GM23338 (cell line): Measurements from ENCODE around the gene PRM3. TPM values are rescaled to one million over a fixed set of nuclear protein-coding genes. Genes with fewer than 3 reads are reported as not detected.

Source experiments
- ATAC-seq: fragments of 200-7000 bp; cut with Tn5 transposase; 3 replicates; pipeline ENCODE4 v1.9.1; 2020
- DNase-seq: peaks from one replicate; pipeline ENCODE4 v3.0.0-alpha.2; 2015; ENCODE audit warnings: low spot score
- H2AFZ ChIP-seq: fragments of 200-600 bp; sonication (generic); 2 replicates; pipeline ENCODE4 v1.8.0; 2016; ENCODE audit warnings: antibody characterized with exemption, mild to moderate bottlenecking, moderate library complexity
- H3F3A ChIP-seq: fragments of 200-600 bp; sonication (generic); replicated peaks from 2 replicates; pipeline ENCODE4 v1.8.0; 2017; ENCODE audit warnings: antibody characterized with exemption, mixed run types, low read depth
- H3K27ac ChIP-seq: fragments of 200-600 bp; sonication (generic); 2 replicates; pipeline ENCODE4 v1.6.1; 2016; ENCODE audit warnings: low read depth
- H3K27me3 ChIP-seq: fragments of 200-600 bp; sonication (generic); 2 replicates; pipeline ENCODE4 v1.8.0; 2016; ENCODE audit warnings: mild to moderate bottlenecking, mixed run types, moderate library complexity; ENCODE audit not compliant: insufficient read depth
- H3K36me3 ChIP-seq: fragments of 200-600 bp; sonication (generic); 2 replicates; pipeline ENCODE4 v1.8.0; 2016; ENCODE audit warnings: mild to moderate bottlenecking; ENCODE audit not compliant: insufficient read depth
- H3K4me1 ChIP-seq: fragments of 200-600 bp; sonication (generic); 2 replicates; pipeline ENCODE4 v1.8.0; 2016; ENCODE audit warnings: mild to moderate bottlenecking, moderate library complexity; ENCODE audit not compliant: insufficient read depth
- H3K4me2 ChIP-seq: fragments of 200-600 bp; sonication (generic); 2 replicates; pipeline ENCODE4 v1.7.1; 2017; ENCODE audit warnings: mixed run types
- H3K4me3 ChIP-seq: fragments of 200-600 bp; sonication (generic); 2 replicates; pipeline ENCODE4 v1.6.1; 2016; ENCODE audit warnings: mixed run types
- H3K79me2 ChIP-seq: fragments of 200-600 bp; sonication (generic); replicated peaks from 2 replicates; pipeline ENCODE4 v1.8.0; 2017; ENCODE audit warnings: mild to moderate bottlenecking; ENCODE audit not compliant: insufficient read depth
- H3K9me2 ChIP-seq: fragments of 200-600 bp; sonication (generic); 2 replicates; pipeline ENCODE4 v1.8.0; 2017; ENCODE audit not compliant: insufficient read depth
- H4K20me1 ChIP-seq: fragments of 200-600 bp; sonication (generic); replicated peaks from 2 replicates; pipeline ENCODE4 v1.8.0; 2017; ENCODE audit warnings: mild to moderate bottlenecking; ENCODE audit not compliant: insufficient read depth
- H3K27ac Mint-ChIP-seq: 2 replicates; pipeline ENCODE4 v1.8.0; 2020; ENCODE audit warnings: inconsistent platforms, mild to moderate bottlenecking, moderate library complexity, mixed read lengths
- H3K27me3 Mint-ChIP-seq: 3 replicates; pipeline ENCODE4 v1.8.0; 2022; ENCODE audit warnings: low read depth, mild to moderate bottlenecking, moderate library complexity, mixed read lengths, inconsistent platforms; ENCODE audit not compliant: insufficient read depth, poor library complexity
- H3K36me3 Mint-ChIP-seq: 3 replicates; pipeline ENCODE4 v1.8.0; 2021; ENCODE audit warnings: low read depth, mild to moderate bottlenecking, inconsistent platforms, moderate library complexity, mixed read lengths
- H3K4me1 Mint-ChIP-seq: 3 replicates; pipeline ENCODE4 v1.8.0; 2020; ENCODE audit warnings: mild to moderate bottlenecking, inconsistent platforms, mixed read lengths
- H3K4me3 Mint-ChIP-seq: 3 replicates; pipeline ENCODE4 v1.8.0; 2021; ENCODE audit warnings: moderate library complexity, mild to moderate bottlenecking, inconsistent platforms, mixed read lengths
- H3K9me3 Mint-ChIP-seq: 3 replicates; pipeline ENCODE4 v1.8.0; 2020; ENCODE audit warnings: moderate library complexity, mild to moderate bottlenecking, inconsistent platforms, mixed read lengths
- CREB1 ChIP-seq: fragments of 250-450 bp; sonication (Bioruptor Pico); IDR thresholded peaks from 2 replicates; pipeline ENCODE4 v1.5.0; 2020; ENCODE audit warnings: low read depth, mild to moderate bottlenecking, moderate library complexity
- EZH2 ChIP-seq: fragments of 200-600 bp; sonication (generic); IDR thresholded peaks from one replicate; pipeline ENCODE4 v1.8.0; 2017; ENCODE audit warnings: antibody characterized with exemption, mild to moderate bottlenecking, low read depth; ENCODE audit not compliant: unreplicated experiment
- EZH2phosphoT487 ChIP-seq: fragments of 200-600 bp; sonication (generic); IDR thresholded peaks from one replicate; pipeline ENCODE4 v1.8.1; 2018; ENCODE audit warnings: antibody characterized with exemption; ENCODE audit not compliant: unreplicated experiment
- JUNB ChIP-seq: IDR thresholded peaks from one replicate; pipeline ENCODE4 v1.6.1; 2016; ENCODE audit warnings: antibody characterized with exemption; ENCODE audit not compliant: unreplicated experiment
- NANOG ChIP-seq: IDR thresholded peaks from 2 replicates; pipeline ENCODE4 v1.6.1; 2016; ENCODE audit warnings: antibody characterized with exemption, borderline replicate concordance
- POLR2AphosphoS5 ChIP-seq: IDR thresholded peaks from 2 replicates; pipeline ENCODE4 v1.6.1; 2016; ENCODE audit warnings: antibody characterized with exemption, low read depth
- STAT1 ChIP-seq: IDR thresholded peaks from one replicate; pipeline ENCODE4 v1.6.1; 2016; ENCODE audit warnings: antibody characterized with exemption; ENCODE audit not compliant: unreplicated experiment
- ZNF114 ChIP-seq: fragments of 250-450 bp; sonication (Bioruptor Pico); IDR thresholded peaks from 2 replicates; pipeline ENCODE4 v1.5.0; 2020; ENCODE audit warnings: mild to moderate bottlenecking, moderate library complexity
- ZNF331 ChIP-seq: fragments of 250-450 bp; sonication (Bioruptor Pico); IDR thresholded peaks from 2 replicates; pipeline ENCODE4 v1.5.0; 2020; ENCODE audit warnings: low read depth, mild to moderate bottlenecking, moderate library complexity
- polyA plus RNA-seq: library from polyadenylated mRNA; unstranded; fragments of >200 nt; fragmentation: Nextera tagmentation; extraction: Ambion mirVana; gene quantifications from 2 replicates; pipeline ENCODE4 v1.2.1, GENCODE V29; 2016
- total RNA-seq: library from RNA; depleted of rRNA; stranded (reverse); fragments of >200 nt; shearing (Covaris generic); gene quantifications from 2 replicates; pipeline ENCODE4 v1.2.3, GENCODE V29; 2014
- TF ChIP-seq, protein P1 (sequence below): IDR thresholded peaks from 2 replicates; pipeline ENCODE4 v1.6.1; 2016; ENCODE audit warnings: antibody characterized with exemption
- TF ChIP-seq, protein P2 (sequence below): IDR thresholded peaks from one replicate; pipeline ENCODE4 v1.6.1; 2018; ENCODE audit warnings: antibody characterized with exemption; ENCODE audit not compliant: unreplicated experiment
- TF ChIP-seq, protein P3 (sequence below): fragments of 250-450 bp; sonication (Bioruptor Pico); IDR thresholded peaks from 2 replicates; pipeline ENCODE4 v1.5.0; 2020; ENCODE audit warnings: mild to moderate bottlenecking, moderate library complexity
- TF ChIP-seq, protein P4 (sequence below), 2 experiments: fragments of 200-600 bp in 1 of 2; sonication (generic) in 1 of 2; conservative IDR thresholded peaks; 2 replicates each; pipeline versions ENCODE4 v1.5.1 to v1.6.1; 2016 to 2017; ENCODE audit warnings: antibody characterized with exemption in 2 of 2, low read depth in 2 of 2, mild to moderate bottlenecking in 2 of 2, moderate library complexity in 1 of 2

The PRM3 gene
- total and polyA plus RNA-seq, 2 experiments from 2014 or later = not detected

DNA sequence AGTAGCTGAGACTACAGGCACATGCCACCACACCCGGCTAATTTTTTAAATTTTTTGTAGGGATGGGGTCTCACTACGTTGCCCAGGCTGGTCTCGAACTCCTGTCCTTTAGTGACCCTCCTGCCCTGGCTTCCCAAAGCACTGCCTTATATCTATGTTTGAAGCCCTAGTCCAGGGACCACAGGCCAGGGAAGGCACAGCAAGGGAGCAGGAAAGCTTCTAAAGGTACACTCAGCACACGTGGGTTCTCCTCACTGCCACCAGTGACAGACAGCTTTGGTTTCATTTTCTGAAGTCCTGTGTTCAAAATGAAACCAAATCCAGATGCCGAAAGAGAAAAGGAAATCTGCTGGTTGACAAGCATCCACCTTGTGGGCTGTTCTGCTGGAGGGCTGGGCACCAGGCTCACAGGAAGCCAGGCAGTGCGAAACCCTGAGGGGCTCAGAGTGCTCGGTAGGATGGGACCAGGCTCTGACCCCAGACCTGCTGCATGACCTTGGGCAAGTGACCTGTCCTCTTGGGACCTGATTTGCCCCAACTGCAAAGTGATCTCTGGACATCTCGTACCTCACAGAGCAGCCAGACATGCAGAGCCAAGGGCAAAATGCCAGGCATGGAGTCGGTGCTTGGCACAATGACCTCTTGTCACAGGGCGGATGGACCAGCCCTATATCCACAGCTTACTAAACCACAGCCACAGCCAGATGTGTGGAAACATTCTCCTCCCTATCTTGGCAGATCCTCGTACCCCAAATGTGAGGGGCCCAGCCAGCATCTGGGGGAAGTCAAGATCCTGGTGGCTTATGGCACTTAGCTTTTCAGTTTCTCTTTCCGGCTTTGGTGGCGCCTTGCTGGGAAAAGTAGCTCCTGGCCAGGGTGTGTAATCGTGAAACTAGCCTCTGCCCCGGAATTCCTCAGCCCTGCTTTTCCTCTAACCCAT lies 14.6 kb downstream of the PRM3 start:
- no peak overlapping the region for H3K4me2 ChIP-seq
- no peaks in the 10 kb centered on the region; the same call in 2 of the 3 replicates for H3K9me3 Mint-ChIP-seq

More for the DNA sequence above, 14.6 kb downstream of the PRM3 start:
- H3F3A ChIP-seq = peaks cover 18% of the 10 kb centered on the region
- no peaks in the 10 kb centered on the region for H3K9me2 ChIP-seq
- peaks cover 9% of the 10 kb centered on the region for H3K4me1 ChIP-seq
- ATAC-seq (no peak), DNase-seq (no peak)
- peaks cover 9% of the 10 kb centered on the region for H4K20me1 ChIP-seq
- H3K36me3 ChIP-seq = peaks cover 8% of the 10 kb centered on the region
- H3K4me3 Mint-ChIP-seq = no peak overlapping the region
- peaks cover 14% of the 10 kb centered on the region for H3K27me3 Mint-ChIP-seq
- peaks cover 15% of the 10 kb centered on the region for H3K4me1 Mint-ChIP-seq
- TF ChIP-seq EZH2 (no peak), ZNF331 (CRISPR knock-in tag) (no peak), JUNB (no peak), STAT1 (no peak), ZNF114 (CRISPR knock-in tag) (no peak), EZH2phosphoT487 (no peak), CREB1 (CRISPR knock-in tag) (no peak), POLR2AphosphoS5 (no peak), NANOG (no peak)
- TF ChIP-seq, protein P1, sequence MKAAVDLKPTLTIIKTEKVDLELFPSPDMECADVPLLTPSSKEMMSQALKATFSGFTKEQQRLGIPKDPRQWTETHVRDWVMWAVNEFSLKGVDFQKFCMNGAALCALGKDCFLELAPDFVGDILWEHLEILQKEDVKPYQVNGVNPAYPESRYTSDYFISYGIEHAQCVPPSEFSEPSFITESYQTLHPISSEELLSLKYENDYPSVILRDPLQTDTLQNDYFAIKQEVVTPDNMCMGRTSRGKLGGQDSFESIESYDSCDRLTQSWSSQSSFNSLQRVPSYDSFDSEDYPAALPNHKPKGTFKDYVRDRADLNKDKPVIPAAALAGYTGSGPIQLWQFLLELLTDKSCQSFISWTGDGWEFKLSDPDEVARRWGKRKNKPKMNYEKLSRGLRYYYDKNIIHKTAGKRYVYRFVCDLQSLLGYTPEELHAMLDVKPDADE = no peak
- TF ChIP-seq, protein P2, sequence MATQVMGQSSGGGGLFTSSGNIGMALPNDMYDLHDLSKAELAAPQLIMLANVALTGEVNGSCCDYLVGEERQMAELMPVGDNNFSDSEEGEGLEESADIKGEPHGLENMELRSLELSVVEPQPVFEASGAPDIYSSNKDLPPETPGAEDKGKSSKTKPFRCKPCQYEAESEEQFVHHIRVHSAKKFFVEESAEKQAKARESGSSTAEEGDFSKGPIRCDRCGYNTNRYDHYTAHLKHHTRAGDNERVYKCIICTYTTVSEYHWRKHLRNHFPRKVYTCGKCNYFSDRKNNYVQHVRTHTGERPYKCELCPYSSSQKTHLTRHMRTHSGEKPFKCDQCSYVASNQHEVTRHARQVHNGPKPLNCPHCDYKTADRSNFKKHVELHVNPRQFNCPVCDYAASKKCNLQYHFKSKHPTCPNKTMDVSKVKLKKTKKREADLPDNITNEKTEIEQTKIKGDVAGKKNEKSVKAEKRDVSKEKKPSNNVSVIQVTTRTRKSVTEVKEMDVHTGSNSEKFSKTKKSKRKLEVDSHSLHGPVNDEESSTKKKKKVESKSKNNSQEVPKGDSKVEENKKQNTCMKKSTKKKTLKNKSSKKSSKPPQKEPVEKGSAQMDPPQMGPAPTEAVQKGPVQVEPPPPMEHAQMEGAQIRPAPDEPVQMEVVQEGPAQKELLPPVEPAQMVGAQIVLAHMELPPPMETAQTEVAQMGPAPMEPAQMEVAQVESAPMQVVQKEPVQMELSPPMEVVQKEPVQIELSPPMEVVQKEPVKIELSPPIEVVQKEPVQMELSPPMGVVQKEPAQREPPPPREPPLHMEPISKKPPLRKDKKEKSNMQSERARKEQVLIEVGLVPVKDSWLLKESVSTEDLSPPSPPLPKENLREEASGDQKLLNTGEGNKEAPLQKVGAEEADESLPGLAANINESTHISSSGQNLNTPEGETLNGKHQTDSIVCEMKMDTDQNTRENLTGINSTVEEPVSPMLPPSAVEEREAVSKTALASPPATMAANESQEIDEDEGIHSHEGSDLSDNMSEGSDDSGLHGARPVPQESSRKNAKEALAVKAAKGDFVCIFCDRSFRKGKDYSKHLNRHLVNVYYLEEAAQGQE = no peak
- TF ChIP-seq, protein P3, sequence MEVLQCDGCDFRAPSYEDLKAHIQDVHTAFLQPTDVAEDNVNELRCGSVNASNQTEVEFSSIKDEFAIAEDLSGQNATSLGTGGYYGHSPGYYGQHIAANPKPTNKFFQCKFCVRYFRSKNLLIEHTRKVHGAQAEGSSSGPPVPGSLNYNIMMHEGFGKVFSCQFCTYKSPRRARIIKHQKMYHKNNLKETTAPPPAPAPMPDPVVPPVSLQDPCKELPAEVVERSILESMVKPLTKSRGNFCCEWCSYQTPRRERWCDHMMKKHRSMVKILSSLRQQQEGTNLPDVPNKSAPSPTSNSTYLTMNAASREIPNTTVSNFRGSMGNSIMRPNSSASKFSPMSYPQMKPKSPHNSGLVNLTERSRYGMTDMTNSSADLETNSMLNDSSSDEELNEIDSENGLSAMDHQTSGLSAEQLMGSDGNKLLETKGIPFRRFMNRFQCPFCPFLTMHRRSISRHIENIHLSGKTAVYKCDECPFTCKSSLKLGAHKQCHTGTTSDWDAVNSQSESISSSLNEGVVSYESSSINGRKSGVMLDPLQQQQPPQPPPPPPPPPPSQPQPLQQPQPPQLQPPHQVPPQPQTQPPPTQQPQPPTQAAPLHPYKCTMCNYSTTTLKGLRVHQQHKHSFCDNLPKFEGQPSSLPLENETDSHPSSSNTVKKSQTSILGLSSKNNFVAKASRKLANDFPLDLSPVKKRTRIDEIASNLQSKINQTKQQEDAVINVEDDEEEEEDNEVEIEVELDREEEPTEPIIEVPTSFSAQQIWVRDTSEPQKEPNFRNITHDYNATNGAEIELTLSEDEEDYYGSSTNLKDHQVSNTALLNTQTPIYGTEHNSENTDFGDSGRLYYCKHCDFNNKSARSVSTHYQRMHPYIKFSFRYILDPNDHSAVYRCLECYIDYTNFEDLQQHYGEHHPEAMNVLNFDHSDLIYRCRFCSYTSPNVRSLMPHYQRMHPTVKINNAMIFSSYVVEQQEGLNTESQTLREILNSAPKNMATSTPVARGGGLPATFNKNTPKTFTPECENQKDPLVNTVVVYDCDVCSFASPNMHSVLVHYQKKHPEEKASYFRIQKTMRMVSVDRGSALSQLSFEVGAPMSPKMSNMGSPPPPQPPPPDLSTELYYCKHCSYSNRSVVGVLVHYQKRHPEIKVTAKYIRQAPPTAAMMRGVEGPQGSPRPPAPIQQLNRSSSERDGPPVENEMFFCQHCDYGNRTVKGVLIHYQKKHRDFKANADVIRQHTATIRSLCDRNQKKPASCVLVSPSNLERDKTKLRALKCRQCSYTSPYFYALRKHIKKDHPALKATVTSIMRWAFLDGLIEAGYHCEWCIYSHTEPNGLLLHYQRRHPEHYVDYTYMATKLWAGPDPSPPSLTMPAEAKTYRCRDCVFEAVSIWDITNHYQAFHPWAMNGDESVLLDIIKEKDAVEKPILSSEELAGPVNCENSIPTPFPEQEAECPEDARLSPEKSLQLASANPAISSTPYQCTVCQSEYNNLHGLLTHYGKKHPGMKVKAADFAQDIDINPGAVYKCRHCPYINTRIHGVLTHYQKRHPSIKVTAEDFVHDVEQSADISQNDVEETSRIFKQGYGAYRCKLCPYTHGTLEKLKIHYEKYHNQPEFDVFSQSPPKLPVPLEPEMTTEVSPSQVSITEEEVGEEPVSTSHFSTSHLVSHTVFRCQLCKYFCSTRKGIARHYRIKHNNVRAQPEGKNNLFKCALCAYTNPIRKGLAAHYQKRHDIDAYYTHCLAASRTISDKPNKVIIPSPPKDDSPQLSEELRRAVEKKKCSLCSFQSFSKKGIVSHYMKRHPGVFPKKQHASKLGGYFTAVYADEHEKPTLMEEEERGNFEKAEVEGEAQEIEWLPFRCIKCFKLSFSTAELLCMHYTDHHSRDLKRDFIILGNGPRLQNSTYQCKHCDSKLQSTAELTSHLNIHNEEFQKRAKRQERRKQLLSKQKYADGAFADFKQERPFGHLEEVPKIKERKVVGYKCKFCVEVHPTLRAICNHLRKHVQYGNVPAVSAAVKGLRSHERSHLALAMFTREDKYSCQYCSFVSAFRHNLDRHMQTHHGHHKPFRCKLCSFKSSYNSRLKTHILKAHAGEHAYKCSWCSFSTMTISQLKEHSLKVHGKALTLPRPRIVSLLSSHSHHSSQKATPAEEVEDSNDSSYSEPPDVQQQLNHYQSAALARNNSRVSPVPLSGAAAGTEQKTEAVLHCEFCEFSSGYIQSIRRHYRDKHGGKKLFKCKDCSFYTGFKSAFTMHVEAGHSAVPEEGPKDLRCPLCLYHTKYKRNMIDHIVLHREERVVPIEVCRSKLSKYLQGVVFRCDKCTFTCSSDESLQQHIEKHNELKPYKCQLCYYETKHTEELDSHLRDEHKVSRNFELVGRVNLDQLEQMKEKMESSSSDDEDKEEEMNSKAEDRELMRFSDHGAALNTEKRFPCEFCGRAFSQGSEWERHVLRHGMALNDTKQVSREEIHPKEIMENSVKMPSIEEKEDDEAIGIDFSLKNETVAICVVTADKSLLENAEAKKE (CRISPR knock-in tag) = no peak
- TF ChIP-seq, protein P4, sequence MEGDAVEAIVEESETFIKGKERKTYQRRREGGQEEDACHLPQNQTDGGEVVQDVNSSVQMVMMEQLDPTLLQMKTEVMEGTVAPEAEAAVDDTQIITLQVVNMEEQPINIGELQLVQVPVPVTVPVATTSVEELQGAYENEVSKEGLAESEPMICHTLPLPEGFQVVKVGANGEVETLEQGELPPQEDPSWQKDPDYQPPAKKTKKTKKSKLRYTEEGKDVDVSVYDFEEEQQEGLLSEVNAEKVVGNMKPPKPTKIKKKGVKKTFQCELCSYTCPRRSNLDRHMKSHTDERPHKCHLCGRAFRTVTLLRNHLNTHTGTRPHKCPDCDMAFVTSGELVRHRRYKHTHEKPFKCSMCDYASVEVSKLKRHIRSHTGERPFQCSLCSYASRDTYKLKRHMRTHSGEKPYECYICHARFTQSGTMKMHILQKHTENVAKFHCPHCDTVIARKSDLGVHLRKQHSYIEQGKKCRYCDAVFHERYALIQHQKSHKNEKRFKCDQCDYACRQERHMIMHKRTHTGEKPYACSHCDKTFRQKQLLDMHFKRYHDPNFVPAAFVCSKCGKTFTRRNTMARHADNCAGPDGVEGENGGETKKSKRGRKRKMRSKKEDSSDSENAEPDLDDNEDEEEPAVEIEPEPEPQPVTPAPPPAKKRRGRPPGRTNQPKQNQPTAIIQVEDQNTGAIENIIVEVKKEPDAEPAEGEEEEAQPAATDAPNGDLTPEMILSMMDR (conservative IDR thresholded peaks at IDR 0.05; ENCODE audit: low read depth in 2 of 2) = no peak
- H3K36me3 Mint-ChIP-seq = peaks cover 9% of the 10 kb centered on the region
- H3K4me3 ChIP-seq = no peak overlapping the region
- no peak overlapping the region for H3K27ac ChIP-seq
- H3K27me3 ChIP-seq = no peaks in the 10 kb centered on the region
- no peak overlapping the region for H2AFZ ChIP-seq
- no peak overlapping the region for H3K27ac Mint-ChIP-seq
- H3K79me2 ChIP-seq = peaks cover 21% of the 10 kb centered on the region
